Effector memory CD8-positive, alpha-beta T cell (primary cell): ENCODE results near the gene TPSD1.

Experiments
- ATAC-seq: fragments of 150-1000 bp; cut with Tn5 transposase; replicated peaks from 2 replicates; pipeline ENCODE4 v1.10.0; 2021; ENCODE audit warnings: mild to moderate bottlenecking, moderate library complexity
- DNase-seq, 3 experiments: peaks; one replicate each; pipeline ENCODE4 v3.0.0; 2021
- H3K27ac Mint-ChIP-seq, 2 donors: one replicate each; pipeline ENCODE4 v1.8.0; 2022; ENCODE audit warnings: mild to moderate bottlenecking in 2 of 2, mixed read lengths in 2 of 2, moderate library complexity in 2 of 2
- H3K27me3 Mint-ChIP-seq, 2 donors: one replicate each; pipeline ENCODE4 v1.8.0; 2022; ENCODE audit warnings: mixed read lengths in 2 of 2
- H3K36me3 Mint-ChIP-seq: one replicate; pipeline ENCODE4 v1.8.0; 2022; ENCODE audit warnings: mild to moderate bottlenecking, moderate library complexity, mixed read lengths; ENCODE audit not compliant: insufficient read depth
- H3K4me1 Mint-ChIP-seq, 2 donors: one replicate each; pipeline ENCODE4 v1.8.0; 2022; ENCODE audit warnings: low read depth in 2 of 2, mixed read lengths in 2 of 2
- H3K4me3 Mint-ChIP-seq, 2 donors: one replicate each; pipeline ENCODE4 v1.8.0; 2022; ENCODE audit warnings: mild to moderate bottlenecking in 2 of 2, mixed read lengths in 2 of 2, moderate library complexity in 2 of 2
- H3K9me3 Mint-ChIP-seq, 2 donors: one replicate each; pipeline ENCODE4 v1.8.0; 2022; ENCODE audit warnings: mixed read lengths in 2 of 2

The TPSD1 gene

DNA sequence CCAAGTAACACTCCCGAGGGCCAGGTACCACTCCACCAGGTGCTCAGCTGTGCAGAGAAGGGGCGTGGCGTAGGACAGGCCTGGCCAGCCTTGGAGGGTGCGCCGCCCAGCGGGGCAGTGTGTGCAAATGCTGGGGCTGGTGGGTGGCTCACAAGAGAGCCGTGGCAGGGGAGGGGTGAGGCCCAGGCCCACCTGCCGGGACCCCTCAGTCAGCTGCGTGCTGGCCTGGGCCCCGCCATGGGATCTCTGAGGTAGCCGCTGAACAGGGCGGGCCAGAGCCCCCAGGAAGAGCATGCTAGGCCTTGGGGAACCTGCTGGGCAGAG is 39.6 kb upstream of the TPSD1 start:
- peaks cover 0 to 1% of the 10 kb centered on the region in 2 donors for H3K27me3 Mint-ChIP-seq
- no peak for ATAC-seq
- no peaks in the 10 kb centered on the region for H3K4me1 Mint-ChIP-seq
- H3K27ac Mint-ChIP-seq, result no peak overlapping the region
- no peak for DNase-seq
- no peaks in the 10 kb centered on the region for H3K36me3 Mint-ChIP-seq
- no peaks in the 10 kb centered on the region for H3K9me3 Mint-ChIP-seq
- H3K4me3 Mint-ChIP-seq, result no peak overlapping the region

DNA sequence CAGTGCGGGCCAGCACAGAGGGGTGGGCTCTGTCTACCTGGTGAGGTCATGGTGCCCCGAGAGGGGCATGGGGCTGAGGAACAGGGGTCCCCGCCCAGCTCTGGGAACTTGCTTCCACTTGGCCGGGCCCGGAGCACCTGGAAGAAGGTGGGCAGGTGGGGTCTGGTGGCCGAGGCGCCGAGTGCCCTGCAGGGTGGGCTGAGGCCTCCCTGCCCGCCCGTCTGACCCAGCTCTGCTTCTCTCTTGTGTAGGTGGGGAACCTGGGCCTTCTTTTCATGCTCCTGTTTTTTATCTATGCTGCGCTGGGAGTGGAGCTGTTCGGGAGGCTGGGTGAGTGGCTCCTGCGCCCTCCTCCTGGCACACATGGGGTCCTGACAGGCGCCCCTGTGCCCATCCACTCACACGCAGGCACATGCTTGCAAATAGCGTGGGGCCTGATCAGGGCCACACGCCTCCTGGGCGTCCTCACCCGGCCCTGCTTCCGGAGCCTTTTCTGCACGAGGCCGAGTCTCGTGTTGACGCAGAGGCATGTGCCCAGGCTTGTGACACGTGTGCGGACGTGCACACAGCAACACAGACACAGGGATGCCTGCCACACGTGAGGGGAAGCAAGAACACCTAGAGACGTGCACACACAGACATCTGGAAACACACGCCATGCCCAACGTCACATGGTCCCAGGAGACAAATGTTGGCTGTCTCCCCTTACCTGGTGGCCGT is 39.0 kb upstream of the TPSD1 start:
- no peak overlapping the region for H3K27ac Mint-ChIP-seq
- H3K27me3 Mint-ChIP-seq, result peaks cover 0 to 7% of the 10 kb centered on the region in 2 donors
- no peaks in the 10 kb centered on the region for H3K9me3 Mint-ChIP-seq

DNA sequence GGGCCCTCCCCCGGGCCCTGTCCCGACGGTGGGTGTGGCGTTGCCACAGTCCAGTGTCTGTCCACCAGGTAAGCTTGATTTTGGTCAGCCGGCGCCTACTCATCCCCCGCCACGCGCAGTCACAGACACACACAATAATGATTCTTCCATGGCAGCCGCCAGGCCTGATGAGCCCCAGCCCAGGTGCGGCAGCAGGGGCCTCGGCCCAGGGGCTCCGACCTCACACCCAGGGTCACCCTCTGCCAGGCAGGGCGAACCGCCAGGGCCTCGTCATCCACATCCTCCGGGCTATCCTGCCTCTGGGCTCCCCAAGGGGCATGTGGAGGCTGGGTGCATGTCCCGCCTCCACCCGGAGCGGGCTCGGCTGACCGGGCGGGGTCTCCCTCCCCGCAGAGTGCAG is 38.3 kb upstream of the TPSD1 start:
- no peak overlapping the region for H3K27ac Mint-ChIP-seq
- H3K27me3 Mint-ChIP-seq, result peaks cover 0 to 9% of the 10 kb centered on the region in 2 donors
- H3K36me3 Mint-ChIP-seq, result no peaks in the 10 kb centered on the region
- ATAC-seq (no peak), DNase-seq (no peak)
- no peaks in the 10 kb centered on the region for H3K9me3 Mint-ChIP-seq
- H3K4me3 Mint-ChIP-seq, result no peak overlapping the region
- no peaks in the 10 kb centered on the region for H3K4me1 Mint-ChIP-seq

More for the DNA sequence above, 39.0 kb upstream of the TPSD1 start:
- Mint-ChIP-seq H3K36me3 (no peaks in the 10 kb centered on the region), H3K4me1 (no peaks in the 10 kb centered on the region), H3K4me3 (no peak overlapping the region)
- DNase-seq (no peak), ATAC-seq (no peak)

DNA sequence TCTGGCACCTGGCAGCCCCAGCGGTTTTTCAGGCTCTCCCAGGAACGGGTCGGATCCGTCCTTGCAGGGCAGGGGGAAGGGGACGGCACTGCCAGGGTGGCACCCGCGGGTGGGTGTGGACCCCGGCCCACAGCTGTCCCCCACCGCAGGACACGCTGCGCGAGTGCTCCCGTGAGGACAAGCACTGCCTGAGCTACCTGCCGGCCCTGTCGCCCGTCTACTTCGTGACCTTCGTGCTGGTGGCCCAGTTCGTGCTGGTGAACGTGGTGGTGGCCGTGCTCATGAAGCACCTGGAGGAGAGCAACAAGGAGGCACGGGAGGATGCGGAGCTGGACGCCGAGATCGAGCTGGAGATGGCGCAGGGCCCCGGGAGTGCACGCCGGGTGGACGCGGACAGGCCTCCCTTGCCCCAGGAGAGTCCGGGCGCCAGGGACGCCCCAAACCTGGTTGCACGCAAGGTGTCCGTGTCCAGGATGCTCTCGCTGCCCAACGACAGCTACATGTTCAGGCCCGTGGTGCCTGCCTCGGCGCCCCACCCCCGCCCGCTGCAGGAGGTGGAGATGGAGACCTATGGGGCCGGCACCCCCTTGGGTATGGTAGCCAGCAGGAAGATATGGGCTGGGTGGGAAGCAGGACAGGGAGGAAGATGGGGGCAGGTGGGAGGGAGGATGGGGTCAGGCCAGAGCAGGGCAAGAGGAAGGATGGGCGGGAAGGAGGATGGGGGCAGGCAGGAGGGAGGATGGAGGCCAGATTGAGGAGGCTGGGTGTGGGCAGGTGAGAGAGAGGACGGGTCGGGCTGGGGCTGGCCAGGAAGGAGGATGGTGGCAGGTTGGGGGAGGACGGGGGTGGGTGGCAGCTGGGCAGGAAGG is 37.6 kb upstream of the TPSD1 start:
- no peak for ATAC-seq
- H3K36me3 Mint-ChIP-seq, result no peaks in the 10 kb centered on the region

DNA sequence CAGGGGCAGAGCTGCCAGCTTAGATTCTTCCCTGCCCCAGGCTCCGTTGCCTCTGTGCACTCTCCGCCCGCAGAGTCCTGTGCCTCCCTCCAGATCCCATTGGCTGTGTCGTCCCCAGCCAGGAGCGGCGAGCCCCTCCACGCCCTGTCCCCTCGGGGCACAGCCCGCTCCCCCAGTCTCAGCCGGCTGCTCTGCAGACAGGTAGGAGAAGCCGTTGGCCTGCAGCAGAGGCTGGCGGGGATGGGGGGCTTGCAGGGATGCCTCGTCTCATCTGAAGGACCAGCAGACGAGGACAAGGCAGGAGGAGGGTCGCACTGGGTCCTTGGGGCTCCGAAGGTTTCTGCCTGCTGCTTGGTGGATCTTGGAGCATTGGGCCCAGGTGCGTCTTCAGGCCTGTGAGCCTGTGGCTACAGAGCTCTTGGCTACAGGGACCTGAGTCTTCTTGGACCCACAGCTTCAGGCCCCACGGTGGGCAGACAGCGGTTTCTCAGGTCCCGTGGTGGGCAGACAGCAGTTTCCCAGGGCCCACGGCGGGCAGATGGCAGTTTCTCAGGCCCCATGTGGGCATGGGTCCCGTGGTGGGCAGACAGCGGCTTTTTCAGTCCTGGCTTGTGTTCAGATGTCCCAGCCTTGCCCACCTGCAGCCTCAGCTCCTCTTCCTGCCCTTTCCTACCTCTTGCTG is 36.8 kb upstream of the TPSD1 start:
- no peak for ATAC-seq
- no peak for DNase-seq
- Mint-ChIP-seq H3K9me3 (no peaks in the 10 kb centered on the region), H3K4me1 (peaks cover 0 to 1% of the 10 kb centered on the region in 2 donors), H3K27me3 (peaks cover 6 to 15% of the 10 kb centered on the region in 2 donors), H3K36me3 (no peaks in the 10 kb centered on the region), H3K27ac (no peak overlapping the region), H3K4me3 (no peak overlapping the region)

More for the DNA sequence above, 37.6 kb upstream of the TPSD1 start:
- no peaks in the 10 kb centered on the region for H3K4me1 Mint-ChIP-seq
- H3K27me3 Mint-ChIP-seq, result peaks cover 0 to 9% of the 10 kb centered on the region in 2 donors
- H3K4me3 Mint-ChIP-seq, result no peak overlapping the region
- DNase-seq, result no peak
- H3K27ac Mint-ChIP-seq, result no peak overlapping the region
- H3K9me3 Mint-ChIP-seq, result no peaks in the 10 kb centered on the region

DNA sequence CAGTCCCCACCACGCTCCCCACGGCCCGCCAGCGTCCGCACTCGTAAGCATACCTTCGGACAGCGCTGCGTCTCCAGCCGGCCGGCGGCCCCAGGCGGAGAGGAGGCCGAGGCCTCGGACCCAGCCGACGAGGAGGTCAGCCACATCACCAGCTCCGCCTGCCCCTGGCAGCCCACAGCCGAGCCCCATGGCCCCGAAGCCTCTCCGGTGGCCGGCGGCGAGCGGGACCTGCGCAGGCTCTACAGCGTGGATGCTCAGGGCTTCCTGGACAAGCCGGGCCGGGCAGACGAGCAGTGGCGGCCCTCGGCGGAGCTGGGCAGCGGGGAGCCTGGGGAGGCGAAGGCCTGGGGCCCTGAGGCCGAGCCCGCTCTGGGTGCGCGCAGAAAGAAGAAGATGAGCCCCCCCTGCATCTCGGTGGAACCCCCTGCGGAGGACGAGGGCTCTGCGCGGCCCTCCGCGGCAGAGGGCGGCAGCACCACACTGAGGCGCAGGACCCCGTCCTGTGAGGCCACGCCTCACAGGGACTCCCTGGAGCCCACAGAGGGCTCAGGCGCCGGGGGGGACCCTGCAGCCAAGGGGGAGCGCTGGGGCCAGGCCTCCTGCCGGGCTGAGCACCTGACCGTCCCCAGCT is 35.7 kb upstream of the TPSD1 start:
- no peaks in the 10 kb centered on the region for H3K9me3 Mint-ChIP-seq
- peaks cover 0 to 1% of the 10 kb centered on the region in 2 donors for H3K4me1 Mint-ChIP-seq
- no peak for DNase-seq
- no peak overlapping the region for H3K4me3 Mint-ChIP-seq
- peaks cover 10 to 19% of the 10 kb centered on the region in 2 donors for H3K27me3 Mint-ChIP-seq
- ATAC-seq, result no peak
- no peaks in the 10 kb centered on the region for H3K36me3 Mint-ChIP-seq
- no peak overlapping the region for H3K27ac Mint-ChIP-seq

DNA sequence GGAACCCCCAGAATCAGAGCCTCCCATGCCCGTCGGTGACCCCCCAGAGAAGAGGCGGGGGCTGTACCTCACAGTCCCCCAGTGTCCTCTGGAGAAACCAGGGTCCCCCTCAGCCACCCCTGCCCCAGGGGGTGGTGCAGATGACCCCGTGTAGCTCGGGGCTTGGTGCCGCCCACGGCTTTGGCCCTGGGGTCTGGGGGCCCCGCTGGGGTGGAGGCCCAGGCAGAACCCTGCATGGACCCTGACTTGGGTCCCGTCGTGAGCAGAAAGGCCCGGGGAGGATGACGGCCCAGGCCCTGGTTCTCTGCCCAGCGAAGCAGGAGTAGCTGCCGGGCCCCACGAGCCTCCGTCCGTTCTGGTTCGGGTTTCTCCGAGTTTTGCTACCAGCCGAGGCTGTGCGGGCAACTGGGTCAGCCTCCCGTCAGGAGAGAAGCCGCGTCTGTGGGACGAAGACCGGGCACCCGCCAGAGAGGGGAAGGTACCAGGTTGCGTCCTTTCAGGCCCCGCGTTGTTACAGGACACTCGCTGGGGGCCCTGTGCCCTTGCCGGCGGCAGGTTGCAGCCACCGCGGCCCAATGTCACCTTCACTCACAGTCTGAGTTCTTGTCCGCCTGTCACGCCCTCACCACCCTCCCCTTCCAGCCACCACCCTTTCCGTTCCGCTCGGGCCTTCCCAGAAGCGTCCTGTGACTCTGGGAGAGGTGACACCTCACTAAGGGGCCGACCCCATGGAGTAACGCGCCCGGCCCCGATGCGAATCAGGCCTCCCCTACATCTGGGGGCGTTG is 34.8 kb upstream of the TPSD1 start:
- H3K4me1 Mint-ChIP-seq, result peaks cover 0 to 1% of the 10 kb centered on the region in 2 donors
- ATAC-seq (no peak), DNase-seq (no peak)
- no peak overlapping the region for H3K4me3 Mint-ChIP-seq
- H3K9me3 Mint-ChIP-seq, result no peaks in the 10 kb centered on the region
- H3K36me3 Mint-ChIP-seq, result no peaks in the 10 kb centered on the region
- no peak overlapping the region for H3K27ac Mint-ChIP-seq
- peaks cover 10 to 19% of the 10 kb centered on the region in 2 donors for H3K27me3 Mint-ChIP-seq

DNA sequence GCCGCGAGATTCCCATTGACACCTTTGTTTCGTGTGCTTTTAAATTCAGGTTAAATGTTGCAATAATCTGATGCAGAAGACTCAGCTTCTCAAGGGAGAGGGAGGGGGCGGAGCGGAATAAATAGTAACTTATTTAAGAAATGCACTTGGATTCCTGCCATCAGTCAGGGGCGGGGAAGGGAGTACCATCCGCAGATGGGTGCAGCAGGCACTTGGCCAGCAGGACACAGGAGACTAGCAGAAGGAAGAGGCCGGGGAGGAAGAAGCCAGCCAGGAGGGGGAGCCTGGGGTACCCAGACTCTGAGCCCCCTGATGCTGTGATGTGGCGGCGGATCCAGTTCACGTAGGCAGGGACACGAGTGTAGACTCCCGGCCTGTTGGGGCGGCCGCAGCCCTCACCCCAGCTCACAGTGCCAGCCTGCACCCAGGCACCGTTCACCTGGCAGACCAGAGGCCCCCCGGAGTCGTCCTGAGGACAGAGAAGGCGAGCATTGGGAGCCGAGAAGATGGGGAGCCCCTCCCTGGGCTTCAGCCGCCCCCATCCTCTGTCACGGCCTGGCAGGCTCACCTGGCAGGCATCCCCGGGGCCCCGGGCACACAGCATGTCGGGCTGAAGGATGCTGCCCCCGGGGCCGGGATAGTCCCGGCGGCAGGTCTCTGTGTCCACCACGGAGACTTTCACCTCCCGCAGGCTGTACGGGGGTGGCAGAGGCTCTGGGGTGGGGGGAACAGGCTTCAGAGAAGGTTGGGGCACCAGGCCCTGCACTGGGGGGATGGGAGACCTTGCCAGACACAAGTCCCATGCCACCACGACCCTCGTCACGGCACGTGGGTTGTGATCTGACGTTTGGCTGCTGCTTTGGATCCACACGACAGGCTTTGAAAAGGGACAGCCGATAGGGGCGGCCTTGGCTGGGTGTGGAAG is 34.0 kb upstream of the TPSD1 start:
- Mint-ChIP-seq H3K9me3 (no peaks in the 10 kb centered on the region), H3K4me1 (peaks cover 0 to 1% of the 10 kb centered on the region in 2 donors), H3K4me3 (no peak overlapping the region), H3K27ac (no peak overlapping the region), H3K36me3 (no peaks in the 10 kb centered on the region), H3K27me3 (peaks cover 10 to 22% of the 10 kb centered on the region in 2 donors)
- DNase-seq, result no peak
- no peak for ATAC-seq

DNA sequence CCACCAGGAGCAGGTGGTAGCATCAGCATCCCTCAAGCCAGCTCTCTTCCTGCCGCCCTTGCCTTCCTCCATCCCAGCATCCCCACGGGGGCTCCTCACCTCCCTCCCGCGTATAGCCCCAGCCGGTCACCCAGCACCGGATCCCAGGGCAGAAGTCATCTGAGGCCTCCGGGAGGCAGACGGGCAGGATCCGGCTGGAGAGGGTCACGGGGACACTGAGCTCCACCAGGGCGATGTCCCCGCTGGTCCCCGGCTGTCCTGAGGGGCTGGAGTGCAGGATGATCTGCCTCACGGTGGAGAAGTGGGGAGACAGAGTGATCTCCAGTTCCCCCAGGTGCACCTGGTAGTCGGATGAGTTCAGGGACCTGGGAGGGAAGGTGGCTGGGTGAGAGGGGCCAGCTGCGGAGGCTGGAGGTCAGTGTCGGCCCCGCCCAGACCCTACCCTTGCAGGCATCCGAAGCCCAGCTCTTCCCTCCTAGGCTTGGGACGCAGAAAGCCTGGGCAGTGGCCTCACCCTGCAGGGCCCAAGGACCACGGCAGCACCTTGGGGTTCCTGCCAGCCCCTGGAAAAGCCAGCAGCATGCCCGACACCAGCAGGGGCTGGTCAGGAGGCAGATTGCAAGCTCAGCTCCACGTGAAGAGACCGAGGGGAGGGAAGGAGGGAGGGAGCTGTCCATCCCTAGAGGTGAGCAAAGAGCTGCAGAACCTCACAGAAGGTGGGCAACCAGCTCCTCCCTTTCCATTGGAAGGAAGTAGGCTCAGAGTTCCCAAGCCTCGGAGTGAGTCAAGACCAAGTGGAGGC is 33.1 kb upstream of the TPSD1 start:
- ATAC-seq, result no peak
- Mint-ChIP-seq H3K36me3 (no peaks in the 10 kb centered on the region), H3K9me3 (no peaks in the 10 kb centered on the region), H3K27me3 (peaks cover 10 to 25% of the 10 kb centered on the region in 2 donors), H3K4me3 (no peak overlapping the region), H3K4me1 (peaks cover 0 to 1% of the 10 kb centered on the region in 2 donors), H3K27ac (no peak overlapping the region)
- no peak for DNase-seq

DNA sequence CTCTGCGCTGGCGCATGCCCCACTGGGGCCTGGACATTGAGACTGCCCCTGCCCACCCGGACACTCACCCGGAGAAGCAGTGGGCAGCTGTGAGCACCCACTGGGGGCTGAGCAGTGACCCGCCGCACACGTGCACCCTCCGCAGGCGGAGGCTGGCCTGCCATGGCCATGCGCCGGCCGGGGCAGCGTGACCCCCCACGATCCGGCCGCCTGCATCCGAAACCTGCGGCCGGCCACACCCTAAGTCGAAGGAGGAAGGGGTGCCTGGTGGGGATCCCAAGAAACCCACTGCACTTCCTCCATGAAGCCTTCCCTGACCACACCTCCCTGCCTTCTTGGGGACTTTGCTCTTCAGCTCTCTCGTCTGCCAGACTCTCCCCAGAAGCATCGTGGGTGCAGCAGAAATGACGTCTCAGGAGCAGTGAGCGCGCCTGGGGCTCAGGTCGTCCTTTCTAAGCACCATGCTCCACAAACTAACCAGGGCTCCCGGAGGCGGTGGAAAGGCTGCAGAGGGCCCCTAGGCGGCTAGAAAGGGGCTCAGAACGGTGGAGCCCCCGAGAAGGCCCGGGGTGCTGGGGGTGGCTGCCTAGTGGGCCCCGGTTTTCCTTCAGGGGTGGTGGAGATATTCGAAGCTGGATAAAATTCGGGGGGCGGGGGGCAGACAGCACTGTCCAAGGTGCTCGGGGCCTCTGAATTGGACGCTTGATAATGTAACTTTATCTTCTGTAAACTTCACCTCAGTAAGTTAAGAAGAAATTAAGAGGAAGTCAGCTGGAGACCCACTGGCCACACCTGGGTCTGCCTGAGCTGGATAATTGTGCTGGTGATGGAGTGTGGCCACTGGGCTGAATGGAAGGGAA is 32.3 kb upstream of the TPSD1 start:
- Mint-ChIP-seq H3K9me3 (no peaks in the 10 kb centered on the region), H3K4me1 (peaks cover 0 to 1% of the 10 kb centered on the region in 2 donors)

DNA sequence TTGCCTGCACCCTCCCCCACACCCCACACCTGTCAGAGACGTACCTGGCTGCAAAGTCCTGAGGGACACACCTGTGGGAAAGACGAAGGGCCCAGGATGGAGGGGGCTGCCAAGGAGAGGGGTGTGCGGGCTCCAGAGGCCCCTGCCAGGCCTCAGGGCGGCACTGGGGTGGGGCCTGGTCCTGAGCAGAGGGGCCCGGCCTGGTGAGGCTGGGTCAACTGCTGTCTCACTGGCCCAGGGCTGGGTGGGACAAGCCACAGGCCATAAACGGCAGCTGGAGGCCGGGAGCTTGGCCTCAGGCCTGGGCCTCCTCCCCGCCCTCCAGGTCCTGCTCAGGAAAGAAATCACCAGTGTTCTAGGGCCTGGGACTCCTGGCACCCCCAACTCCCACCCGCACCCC is 31.3 kb upstream of the TPSD1 start:
- H3K4me1 Mint-ChIP-seq, result peaks cover 0 to 1% of the 10 kb centered on the region in 2 donors
- no peaks in the 10 kb centered on the region for H3K9me3 Mint-ChIP-seq
- ATAC-seq (no peak), DNase-seq (no peak)
- H3K4me3 Mint-ChIP-seq, result no peak overlapping the region
- no peak overlapping the region for H3K27ac Mint-ChIP-seq
- peaks cover 10 to 25% of the 10 kb centered on the region in 2 donors for H3K27me3 Mint-ChIP-seq
- H3K36me3 Mint-ChIP-seq, result no peaks in the 10 kb centered on the region

More for the DNA sequence above, 32.3 kb upstream of the TPSD1 start:
- Mint-ChIP-seq H3K4me3 (no peak overlapping the region), H3K27me3 (peaks cover 10 to 25% of the 10 kb centered on the region in 2 donors), H3K27ac (no peak overlapping the region), H3K36me3 (no peaks in the 10 kb centered on the region)
- DNase-seq (no peak), ATAC-seq (no peak)
